Loucy (cell line): ENCODE measurements around the gene VWA5B2.

Source experiments
- EZH2phosphoT487 ChIP-seq: fragments of 200-600 bp; IDR thresholded peaks from 2 replicates; pipeline ENCODE4 v1.6.1; 2018; ENCODE audit warnings: antibody characterized with exemption, mild to moderate bottlenecking, moderate library complexity, borderline replicate concordance
- TF ChIP-seq, protein P1 (sequence below): fragments of 200-600 bp; sonication (generic); conservative IDR thresholded peaks from 2 replicates; pipeline ENCODE4 v1.5.1; 2014; ENCODE audit warnings: mild to moderate bottlenecking, antibody characterized with exemption, low read length

DNA sequence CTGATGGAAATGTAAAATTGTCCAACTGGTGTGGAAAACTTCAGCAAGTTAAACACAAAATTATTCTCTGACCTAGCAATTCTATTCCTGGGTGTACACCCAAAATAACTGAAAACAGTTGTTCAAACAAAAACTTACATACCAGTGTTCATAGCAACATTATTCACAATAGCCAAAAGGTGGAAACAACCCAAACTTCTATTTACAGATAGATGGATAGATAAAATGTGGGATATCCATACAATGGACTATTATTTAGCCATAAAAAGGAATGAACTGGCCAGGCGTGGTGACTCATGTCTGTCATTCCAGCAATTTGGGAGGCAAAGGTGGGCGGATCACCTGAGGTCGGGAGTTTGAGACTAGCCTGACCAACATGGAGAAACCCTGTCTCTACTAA lies 6.9 kb upstream of the VWA5B2 start:
- TF ChIP-seq, protein P1, sequence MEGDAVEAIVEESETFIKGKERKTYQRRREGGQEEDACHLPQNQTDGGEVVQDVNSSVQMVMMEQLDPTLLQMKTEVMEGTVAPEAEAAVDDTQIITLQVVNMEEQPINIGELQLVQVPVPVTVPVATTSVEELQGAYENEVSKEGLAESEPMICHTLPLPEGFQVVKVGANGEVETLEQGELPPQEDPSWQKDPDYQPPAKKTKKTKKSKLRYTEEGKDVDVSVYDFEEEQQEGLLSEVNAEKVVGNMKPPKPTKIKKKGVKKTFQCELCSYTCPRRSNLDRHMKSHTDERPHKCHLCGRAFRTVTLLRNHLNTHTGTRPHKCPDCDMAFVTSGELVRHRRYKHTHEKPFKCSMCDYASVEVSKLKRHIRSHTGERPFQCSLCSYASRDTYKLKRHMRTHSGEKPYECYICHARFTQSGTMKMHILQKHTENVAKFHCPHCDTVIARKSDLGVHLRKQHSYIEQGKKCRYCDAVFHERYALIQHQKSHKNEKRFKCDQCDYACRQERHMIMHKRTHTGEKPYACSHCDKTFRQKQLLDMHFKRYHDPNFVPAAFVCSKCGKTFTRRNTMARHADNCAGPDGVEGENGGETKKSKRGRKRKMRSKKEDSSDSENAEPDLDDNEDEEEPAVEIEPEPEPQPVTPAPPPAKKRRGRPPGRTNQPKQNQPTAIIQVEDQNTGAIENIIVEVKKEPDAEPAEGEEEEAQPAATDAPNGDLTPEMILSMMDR, result no peak
- TF ChIP-seq EZH2phosphoT487, result no peak
